GM23338 (cell line): ENCODE results near the gene FECH. TPM values are rescaled to one million over a fixed set of nuclear protein-coding genes. Genes with fewer than 3 reads are reported as not detected.
"Not testable (repeated sequence)": the region's sequence is repeated elsewhere in the genome, so short reads cannot be mapped to it uniquely, and the experiment has no call there.

Experiments used
- ATAC-seq: fragments of 200-7000 bp; cut with Tn5 transposase; 3 replicates; pipeline ENCODE4 v1.9.1; 2020
- DNase-seq: peaks from one replicate; pipeline ENCODE4 v3.0.0-alpha.2; 2015; ENCODE audit warnings: low spot score
- H2AFZ ChIP-seq: fragments of 200-600 bp; sonication (generic); 2 replicates; pipeline ENCODE4 v1.8.0; 2016; ENCODE audit warnings: antibody characterized with exemption, mild to moderate bottlenecking, moderate library complexity
- H3F3A ChIP-seq: fragments of 200-600 bp; sonication (generic); replicated peaks from 2 replicates; pipeline ENCODE4 v1.8.0; 2017; ENCODE audit warnings: antibody characterized with exemption, mixed run types, low read depth
- H3K27ac ChIP-seq: fragments of 200-600 bp; sonication (generic); 2 replicates; pipeline ENCODE4 v1.6.1; 2016; ENCODE audit warnings: low read depth
- H3K27me3 ChIP-seq: fragments of 200-600 bp; sonication (generic); 2 replicates; pipeline ENCODE4 v1.8.0; 2016; ENCODE audit warnings: mild to moderate bottlenecking, mixed run types, moderate library complexity; ENCODE audit not compliant: insufficient read depth
- H3K36me3 ChIP-seq: fragments of 200-600 bp; sonication (generic); 2 replicates; pipeline ENCODE4 v1.8.0; 2016; ENCODE audit warnings: mild to moderate bottlenecking; ENCODE audit not compliant: insufficient read depth
- H3K4me1 ChIP-seq: fragments of 200-600 bp; sonication (generic); 2 replicates; pipeline ENCODE4 v1.8.0; 2016; ENCODE audit warnings: mild to moderate bottlenecking, moderate library complexity; ENCODE audit not compliant: insufficient read depth
- H3K4me2 ChIP-seq: fragments of 200-600 bp; sonication (generic); 2 replicates; pipeline ENCODE4 v1.7.1; 2017; ENCODE audit warnings: mixed run types
- H3K4me3 ChIP-seq: fragments of 200-600 bp; sonication (generic); 2 replicates; pipeline ENCODE4 v1.6.1; 2016; ENCODE audit warnings: mixed run types
- H3K79me2 ChIP-seq: fragments of 200-600 bp; sonication (generic); replicated peaks from 2 replicates; pipeline ENCODE4 v1.8.0; 2017; ENCODE audit warnings: mild to moderate bottlenecking; ENCODE audit not compliant: insufficient read depth
- H3K9me2 ChIP-seq: fragments of 200-600 bp; sonication (generic); 2 replicates; pipeline ENCODE4 v1.8.0; 2017; ENCODE audit not compliant: insufficient read depth
- H4K20me1 ChIP-seq: fragments of 200-600 bp; sonication (generic); replicated peaks from 2 replicates; pipeline ENCODE4 v1.8.0; 2017; ENCODE audit warnings: mild to moderate bottlenecking; ENCODE audit not compliant: insufficient read depth
- H3K27ac Mint-ChIP-seq: 2 replicates; pipeline ENCODE4 v1.8.0; 2020; ENCODE audit warnings: inconsistent platforms, mild to moderate bottlenecking, moderate library complexity, mixed read lengths
- H3K27me3 Mint-ChIP-seq: 3 replicates; pipeline ENCODE4 v1.8.0; 2022; ENCODE audit warnings: low read depth, mild to moderate bottlenecking, moderate library complexity, mixed read lengths, inconsistent platforms; ENCODE audit not compliant: insufficient read depth, poor library complexity
- H3K36me3 Mint-ChIP-seq: 3 replicates; pipeline ENCODE4 v1.8.0; 2021; ENCODE audit warnings: low read depth, mild to moderate bottlenecking, inconsistent platforms, moderate library complexity, mixed read lengths
- H3K4me1 Mint-ChIP-seq: 3 replicates; pipeline ENCODE4 v1.8.0; 2020; ENCODE audit warnings: mild to moderate bottlenecking, inconsistent platforms, mixed read lengths
- H3K4me3 Mint-ChIP-seq: 3 replicates; pipeline ENCODE4 v1.8.0; 2021; ENCODE audit warnings: moderate library complexity, mild to moderate bottlenecking, inconsistent platforms, mixed read lengths
- H3K9me3 Mint-ChIP-seq: 3 replicates; pipeline ENCODE4 v1.8.0; 2020; ENCODE audit warnings: moderate library complexity, mild to moderate bottlenecking, inconsistent platforms, mixed read lengths
- CREB1 ChIP-seq: fragments of 250-450 bp; sonication (Bioruptor Pico); IDR thresholded peaks from 2 replicates; pipeline ENCODE4 v1.5.0; 2020; ENCODE audit warnings: low read depth, mild to moderate bottlenecking, moderate library complexity
- ETS1 ChIP-seq: IDR thresholded peaks from 2 replicates; pipeline ENCODE4 v1.6.1; 2016; ENCODE audit warnings: antibody characterized with exemption
- EZH2 ChIP-seq: fragments of 200-600 bp; sonication (generic); IDR thresholded peaks from one replicate; pipeline ENCODE4 v1.8.0; 2017; ENCODE audit warnings: antibody characterized with exemption, mild to moderate bottlenecking, low read depth; ENCODE audit not compliant: unreplicated experiment
- EZH2phosphoT487 ChIP-seq: fragments of 200-600 bp; sonication (generic); IDR thresholded peaks from one replicate; pipeline ENCODE4 v1.8.1; 2018; ENCODE audit warnings: antibody characterized with exemption; ENCODE audit not compliant: unreplicated experiment
- JUNB ChIP-seq: IDR thresholded peaks from one replicate; pipeline ENCODE4 v1.6.1; 2016; ENCODE audit warnings: antibody characterized with exemption; ENCODE audit not compliant: unreplicated experiment
- STAT1 ChIP-seq: IDR thresholded peaks from one replicate; pipeline ENCODE4 v1.6.1; 2016; ENCODE audit warnings: antibody characterized with exemption; ENCODE audit not compliant: unreplicated experiment
- ZNF114 ChIP-seq: fragments of 250-450 bp; sonication (Bioruptor Pico); IDR thresholded peaks from 2 replicates; pipeline ENCODE4 v1.5.0; 2020; ENCODE audit warnings: mild to moderate bottlenecking, moderate library complexity
- ZNF331 ChIP-seq: fragments of 250-450 bp; sonication (Bioruptor Pico); IDR thresholded peaks from 2 replicates; pipeline ENCODE4 v1.5.0; 2020; ENCODE audit warnings: low read depth, mild to moderate bottlenecking, moderate library complexity
- polyA plus RNA-seq: library from polyadenylated mRNA; unstranded; fragments of >200 nt; fragmentation: Nextera tagmentation; extraction: Ambion mirVana; gene quantifications from 2 replicates; pipeline ENCODE4 v1.2.1, GENCODE V29; 2016
- total RNA-seq: library from RNA; depleted of rRNA; stranded (reverse); fragments of >200 nt; shearing (Covaris generic); gene quantifications from 2 replicates; pipeline ENCODE4 v1.2.3, GENCODE V29; 2014
- TF ChIP-seq, protein P1 (sequence below): fragments of 250-450 bp; sonication (Bioruptor Pico); IDR thresholded peaks from 2 replicates; pipeline ENCODE4 v1.5.0; 2020; ENCODE audit warnings: mild to moderate bottlenecking, moderate library complexity
- TF ChIP-seq, protein P2 (sequence below), 2 experiments: fragments of 200-600 bp in 1 of 2; sonication (generic) in 1 of 2; conservative IDR thresholded peaks; 2 replicates each; pipeline versions ENCODE4 v1.5.1 to v1.6.1; 2016 to 2017; ENCODE audit warnings: antibody characterized with exemption in 2 of 2, low read depth in 2 of 2, mild to moderate bottlenecking in 2 of 2, moderate library complexity in 1 of 2

The FECH gene
- total and polyA plus RNA-seq, 2 experiments from 2014 or later, result 5.8 to 35.5 TPM

- TF ChIP-seq, protein P1, sequence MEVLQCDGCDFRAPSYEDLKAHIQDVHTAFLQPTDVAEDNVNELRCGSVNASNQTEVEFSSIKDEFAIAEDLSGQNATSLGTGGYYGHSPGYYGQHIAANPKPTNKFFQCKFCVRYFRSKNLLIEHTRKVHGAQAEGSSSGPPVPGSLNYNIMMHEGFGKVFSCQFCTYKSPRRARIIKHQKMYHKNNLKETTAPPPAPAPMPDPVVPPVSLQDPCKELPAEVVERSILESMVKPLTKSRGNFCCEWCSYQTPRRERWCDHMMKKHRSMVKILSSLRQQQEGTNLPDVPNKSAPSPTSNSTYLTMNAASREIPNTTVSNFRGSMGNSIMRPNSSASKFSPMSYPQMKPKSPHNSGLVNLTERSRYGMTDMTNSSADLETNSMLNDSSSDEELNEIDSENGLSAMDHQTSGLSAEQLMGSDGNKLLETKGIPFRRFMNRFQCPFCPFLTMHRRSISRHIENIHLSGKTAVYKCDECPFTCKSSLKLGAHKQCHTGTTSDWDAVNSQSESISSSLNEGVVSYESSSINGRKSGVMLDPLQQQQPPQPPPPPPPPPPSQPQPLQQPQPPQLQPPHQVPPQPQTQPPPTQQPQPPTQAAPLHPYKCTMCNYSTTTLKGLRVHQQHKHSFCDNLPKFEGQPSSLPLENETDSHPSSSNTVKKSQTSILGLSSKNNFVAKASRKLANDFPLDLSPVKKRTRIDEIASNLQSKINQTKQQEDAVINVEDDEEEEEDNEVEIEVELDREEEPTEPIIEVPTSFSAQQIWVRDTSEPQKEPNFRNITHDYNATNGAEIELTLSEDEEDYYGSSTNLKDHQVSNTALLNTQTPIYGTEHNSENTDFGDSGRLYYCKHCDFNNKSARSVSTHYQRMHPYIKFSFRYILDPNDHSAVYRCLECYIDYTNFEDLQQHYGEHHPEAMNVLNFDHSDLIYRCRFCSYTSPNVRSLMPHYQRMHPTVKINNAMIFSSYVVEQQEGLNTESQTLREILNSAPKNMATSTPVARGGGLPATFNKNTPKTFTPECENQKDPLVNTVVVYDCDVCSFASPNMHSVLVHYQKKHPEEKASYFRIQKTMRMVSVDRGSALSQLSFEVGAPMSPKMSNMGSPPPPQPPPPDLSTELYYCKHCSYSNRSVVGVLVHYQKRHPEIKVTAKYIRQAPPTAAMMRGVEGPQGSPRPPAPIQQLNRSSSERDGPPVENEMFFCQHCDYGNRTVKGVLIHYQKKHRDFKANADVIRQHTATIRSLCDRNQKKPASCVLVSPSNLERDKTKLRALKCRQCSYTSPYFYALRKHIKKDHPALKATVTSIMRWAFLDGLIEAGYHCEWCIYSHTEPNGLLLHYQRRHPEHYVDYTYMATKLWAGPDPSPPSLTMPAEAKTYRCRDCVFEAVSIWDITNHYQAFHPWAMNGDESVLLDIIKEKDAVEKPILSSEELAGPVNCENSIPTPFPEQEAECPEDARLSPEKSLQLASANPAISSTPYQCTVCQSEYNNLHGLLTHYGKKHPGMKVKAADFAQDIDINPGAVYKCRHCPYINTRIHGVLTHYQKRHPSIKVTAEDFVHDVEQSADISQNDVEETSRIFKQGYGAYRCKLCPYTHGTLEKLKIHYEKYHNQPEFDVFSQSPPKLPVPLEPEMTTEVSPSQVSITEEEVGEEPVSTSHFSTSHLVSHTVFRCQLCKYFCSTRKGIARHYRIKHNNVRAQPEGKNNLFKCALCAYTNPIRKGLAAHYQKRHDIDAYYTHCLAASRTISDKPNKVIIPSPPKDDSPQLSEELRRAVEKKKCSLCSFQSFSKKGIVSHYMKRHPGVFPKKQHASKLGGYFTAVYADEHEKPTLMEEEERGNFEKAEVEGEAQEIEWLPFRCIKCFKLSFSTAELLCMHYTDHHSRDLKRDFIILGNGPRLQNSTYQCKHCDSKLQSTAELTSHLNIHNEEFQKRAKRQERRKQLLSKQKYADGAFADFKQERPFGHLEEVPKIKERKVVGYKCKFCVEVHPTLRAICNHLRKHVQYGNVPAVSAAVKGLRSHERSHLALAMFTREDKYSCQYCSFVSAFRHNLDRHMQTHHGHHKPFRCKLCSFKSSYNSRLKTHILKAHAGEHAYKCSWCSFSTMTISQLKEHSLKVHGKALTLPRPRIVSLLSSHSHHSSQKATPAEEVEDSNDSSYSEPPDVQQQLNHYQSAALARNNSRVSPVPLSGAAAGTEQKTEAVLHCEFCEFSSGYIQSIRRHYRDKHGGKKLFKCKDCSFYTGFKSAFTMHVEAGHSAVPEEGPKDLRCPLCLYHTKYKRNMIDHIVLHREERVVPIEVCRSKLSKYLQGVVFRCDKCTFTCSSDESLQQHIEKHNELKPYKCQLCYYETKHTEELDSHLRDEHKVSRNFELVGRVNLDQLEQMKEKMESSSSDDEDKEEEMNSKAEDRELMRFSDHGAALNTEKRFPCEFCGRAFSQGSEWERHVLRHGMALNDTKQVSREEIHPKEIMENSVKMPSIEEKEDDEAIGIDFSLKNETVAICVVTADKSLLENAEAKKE (CRISPR knock-in tag), result no peak
- TF ChIP-seq, protein P2, sequence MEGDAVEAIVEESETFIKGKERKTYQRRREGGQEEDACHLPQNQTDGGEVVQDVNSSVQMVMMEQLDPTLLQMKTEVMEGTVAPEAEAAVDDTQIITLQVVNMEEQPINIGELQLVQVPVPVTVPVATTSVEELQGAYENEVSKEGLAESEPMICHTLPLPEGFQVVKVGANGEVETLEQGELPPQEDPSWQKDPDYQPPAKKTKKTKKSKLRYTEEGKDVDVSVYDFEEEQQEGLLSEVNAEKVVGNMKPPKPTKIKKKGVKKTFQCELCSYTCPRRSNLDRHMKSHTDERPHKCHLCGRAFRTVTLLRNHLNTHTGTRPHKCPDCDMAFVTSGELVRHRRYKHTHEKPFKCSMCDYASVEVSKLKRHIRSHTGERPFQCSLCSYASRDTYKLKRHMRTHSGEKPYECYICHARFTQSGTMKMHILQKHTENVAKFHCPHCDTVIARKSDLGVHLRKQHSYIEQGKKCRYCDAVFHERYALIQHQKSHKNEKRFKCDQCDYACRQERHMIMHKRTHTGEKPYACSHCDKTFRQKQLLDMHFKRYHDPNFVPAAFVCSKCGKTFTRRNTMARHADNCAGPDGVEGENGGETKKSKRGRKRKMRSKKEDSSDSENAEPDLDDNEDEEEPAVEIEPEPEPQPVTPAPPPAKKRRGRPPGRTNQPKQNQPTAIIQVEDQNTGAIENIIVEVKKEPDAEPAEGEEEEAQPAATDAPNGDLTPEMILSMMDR (conservative IDR thresholded peaks at IDR 0.05; ENCODE audit: low read depth in 2 of 2), result no peak
- no peak for TF ChIP-seq ZNF114 (CRISPR knock-in tag)
These were observed 17.4 kb upstream of the FECH start (continued) for GRCh38 chr18:57603871-57604270.

DNA sequence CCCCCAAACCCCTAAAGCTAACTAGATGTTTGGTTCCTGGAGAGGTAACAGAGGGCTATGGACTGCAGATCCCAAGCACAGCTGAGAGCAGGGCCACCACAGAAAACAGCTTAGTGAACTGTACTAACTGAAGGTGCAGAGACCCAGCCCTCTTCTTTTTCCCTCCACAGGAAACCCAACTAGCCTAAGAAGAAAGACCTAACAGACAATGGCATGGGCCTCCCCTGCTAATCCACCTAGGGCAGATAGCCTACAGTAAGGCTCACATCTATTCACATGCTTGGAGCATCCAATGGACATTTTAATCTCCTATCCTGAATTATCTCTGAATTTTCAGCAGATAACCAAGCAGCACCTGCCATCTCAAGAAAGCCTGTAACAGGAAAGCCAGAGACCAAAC is 8.8 kb upstream of the FECH start:
- H3K27me3 Mint-ChIP-seq, result peaks cover 11% of the 10 kb centered on the region
- Histone ChIP-seq H3K79me2 (no peaks in the 10 kb centered on the region), H2AFZ (no peak overlapping the region), H3K4me3 (no peak overlapping the region), H3K4me2 (no peak overlapping the region), H3K27ac (no peak overlapping the region), H3K27me3 (no peaks in the 10 kb centered on the region), H4K20me1 (no peaks in the 10 kb centered on the region; the same call in 1 of the 2 replicates), H3F3A (no peaks in the 10 kb centered on the region), H3K36me3 (peaks cover 8% of the 10 kb centered on the region), H3K9me2 (no peaks in the 10 kb centered on the region), H3K4me1 (no peaks in the 10 kb centered on the region)
- H3K9me3 Mint-ChIP-seq, result no peaks in the 10 kb centered on the region; the same call in 2 of the 3 replicates
- ATAC-seq (peak; percentile 74), DNase-seq (peak; percentile 14)
- no peak overlapping the region for H3K4me3 Mint-ChIP-seq
- TF ChIP-seq CREB1 (CRISPR knock-in tag) (no peak), EZH2phosphoT487 (no peak), STAT1 (no peak), EZH2 (no peak), ZNF331 (CRISPR knock-in tag) (no peak), JUNB (no peak), ETS1 (no peak)
- TF ChIP-seq, protein P2 (conservative IDR thresholded peaks at IDR 0.05; ENCODE audit: low read depth in 2 of 2), result no peak
- H3K36me3 Mint-ChIP-seq, result peaks cover 32% of the 10 kb centered on the region
- H3K4me1 Mint-ChIP-seq, result no peaks in the 10 kb centered on the region
- H3K27ac Mint-ChIP-seq, result no peak overlapping the region

GRCh38 chr18:57592716-57593115 is 6.2 kb upstream of the FECH start:
- not testable (repeated sequence) for H3K36me3 Mint-ChIP-seq, H3K9me2 ChIP-seq, H3K36me3 ChIP-seq, H3K4me3 Mint-ChIP-seq, H3K79me2 ChIP-seq, H3K4me3 ChIP-seq, H4K20me1 ChIP-seq, H2AFZ ChIP-seq, H3K27ac Mint-ChIP-seq, ATAC-seq, DNase-seq, H3K4me1 ChIP-seq, H3F3A ChIP-seq, H3K27ac ChIP-seq, H3K4me2 ChIP-seq, H3K27me3 Mint-ChIP-seq, H3K27me3 ChIP-seq, H3K9me3 Mint-ChIP-seq, H3K4me1 Mint-ChIP-seq
